Measurements from ENCODE around the gene SKIDA1. TPM values are rescaled to one million over a fixed set of nuclear protein-coding genes. Genes with fewer than 3 reads are reported as not detected.

The SKIDA1 gene
- total RNA-seq, 4 donors from 2014 or later = 0.53 to 3.0 (median 1.2) TPM

GRCh38 chr10:21511095-21511570, 14.3 kb downstream of the SKIDA1 start:
- no peaks in the 10 kb centered on the region for H3K36me3 ChIP-seq
- no peaks in the 10 kb centered on the region for H3K27me3 ChIP-seq
- no peaks in the 10 kb centered on the region for H3K9me3 ChIP-seq
- H3K4me3 ChIP-seq = peak overlapping the region; percentile 36
- TF ChIP-seq POLR2AphosphoS5 (IDR thresholded peaks at IDR 0.05) (no peak), EP300 (IDR thresholded peaks at IDR 0.05) (no peak), POLR2A (IDR thresholded peaks at IDR 0.05) (no peak)
- TF ChIP-seq, protein P1, sequence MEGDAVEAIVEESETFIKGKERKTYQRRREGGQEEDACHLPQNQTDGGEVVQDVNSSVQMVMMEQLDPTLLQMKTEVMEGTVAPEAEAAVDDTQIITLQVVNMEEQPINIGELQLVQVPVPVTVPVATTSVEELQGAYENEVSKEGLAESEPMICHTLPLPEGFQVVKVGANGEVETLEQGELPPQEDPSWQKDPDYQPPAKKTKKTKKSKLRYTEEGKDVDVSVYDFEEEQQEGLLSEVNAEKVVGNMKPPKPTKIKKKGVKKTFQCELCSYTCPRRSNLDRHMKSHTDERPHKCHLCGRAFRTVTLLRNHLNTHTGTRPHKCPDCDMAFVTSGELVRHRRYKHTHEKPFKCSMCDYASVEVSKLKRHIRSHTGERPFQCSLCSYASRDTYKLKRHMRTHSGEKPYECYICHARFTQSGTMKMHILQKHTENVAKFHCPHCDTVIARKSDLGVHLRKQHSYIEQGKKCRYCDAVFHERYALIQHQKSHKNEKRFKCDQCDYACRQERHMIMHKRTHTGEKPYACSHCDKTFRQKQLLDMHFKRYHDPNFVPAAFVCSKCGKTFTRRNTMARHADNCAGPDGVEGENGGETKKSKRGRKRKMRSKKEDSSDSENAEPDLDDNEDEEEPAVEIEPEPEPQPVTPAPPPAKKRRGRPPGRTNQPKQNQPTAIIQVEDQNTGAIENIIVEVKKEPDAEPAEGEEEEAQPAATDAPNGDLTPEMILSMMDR (IDR thresholded peaks at IDR 0.05) = no peak
- DNase-seq (ENCODE audit: low spot score in 2 of 2) = no peak
- 85% methylated on average over 2 of the region's 2 CpGs for WGBS
- H3K4me1 ChIP-seq = peaks cover 8% of the 10 kb centered on the region
- H3K27ac ChIP-seq = no peak overlapping the region

DNA sequence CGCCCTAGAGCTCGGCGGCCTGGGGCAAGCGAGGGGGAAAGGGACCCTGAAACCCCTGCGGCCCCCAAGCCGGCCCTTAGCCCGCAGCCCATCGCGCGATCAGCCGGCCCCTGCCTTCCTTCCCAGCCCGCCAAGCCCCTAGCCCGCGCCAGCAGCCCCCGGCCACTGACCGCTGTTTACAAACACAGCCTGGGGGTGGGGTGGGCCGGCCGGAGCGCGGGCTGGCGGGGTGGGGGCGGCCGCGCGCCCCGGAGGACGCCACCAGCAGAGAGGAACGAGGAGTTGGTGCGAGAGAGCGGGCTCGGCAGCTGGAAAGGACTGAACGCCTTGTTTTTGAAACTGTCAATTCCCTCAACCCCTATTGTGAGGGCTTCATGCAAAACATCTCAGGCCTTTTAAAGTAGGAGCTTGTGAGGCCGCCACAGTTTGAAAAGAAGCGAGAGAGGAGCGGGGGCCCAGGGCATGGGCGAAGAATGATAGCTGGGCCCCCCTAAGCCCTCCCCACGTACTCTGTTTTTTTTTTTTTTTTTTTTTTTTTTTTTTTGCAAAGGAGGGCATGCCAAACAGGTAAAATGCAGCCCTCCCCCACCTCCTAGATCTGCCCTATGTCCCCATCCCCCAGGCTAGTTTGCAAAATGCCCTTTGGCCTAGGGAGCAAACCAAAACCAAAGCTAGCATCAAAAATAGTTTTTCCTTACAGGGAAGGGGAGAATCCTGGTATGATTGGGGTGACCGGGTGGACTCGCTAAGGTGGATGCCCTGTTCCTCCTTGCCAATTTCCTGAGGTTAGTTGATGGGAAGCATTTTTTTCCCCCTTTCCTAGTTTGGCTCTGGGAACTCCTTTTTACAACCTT, 15.0 kb downstream of the SKIDA1 start:
- Histone ChIP-seq H3K4me1 (peaks cover 1% of the 10 kb centered on the region), H3K36me3 (no peaks in the 10 kb centered on the region), H3K27me3 (no peaks in the 10 kb centered on the region), H3K27ac (no peak overlapping the region), H3K4me3 (peak overlapping the region; percentile 36), H3K9me3 (no peaks in the 10 kb centered on the region)
- no peak for DNase-seq (ENCODE audit: low spot score in 2 of 2)
- no peak for TF ChIP-seq EP300 (IDR thresholded peaks at IDR 0.05)
- no peak for TF ChIP-seq POLR2A (IDR thresholded peaks at IDR 0.05)
- no peak for TF ChIP-seq POLR2AphosphoS5 (IDR thresholded peaks at IDR 0.05)
- TF ChIP-seq, protein P1 (IDR thresholded peaks at IDR 0.05) = no peak
- WGBS = 30% methylated on average over 34 of the region's 39 CpGs

DNA sequence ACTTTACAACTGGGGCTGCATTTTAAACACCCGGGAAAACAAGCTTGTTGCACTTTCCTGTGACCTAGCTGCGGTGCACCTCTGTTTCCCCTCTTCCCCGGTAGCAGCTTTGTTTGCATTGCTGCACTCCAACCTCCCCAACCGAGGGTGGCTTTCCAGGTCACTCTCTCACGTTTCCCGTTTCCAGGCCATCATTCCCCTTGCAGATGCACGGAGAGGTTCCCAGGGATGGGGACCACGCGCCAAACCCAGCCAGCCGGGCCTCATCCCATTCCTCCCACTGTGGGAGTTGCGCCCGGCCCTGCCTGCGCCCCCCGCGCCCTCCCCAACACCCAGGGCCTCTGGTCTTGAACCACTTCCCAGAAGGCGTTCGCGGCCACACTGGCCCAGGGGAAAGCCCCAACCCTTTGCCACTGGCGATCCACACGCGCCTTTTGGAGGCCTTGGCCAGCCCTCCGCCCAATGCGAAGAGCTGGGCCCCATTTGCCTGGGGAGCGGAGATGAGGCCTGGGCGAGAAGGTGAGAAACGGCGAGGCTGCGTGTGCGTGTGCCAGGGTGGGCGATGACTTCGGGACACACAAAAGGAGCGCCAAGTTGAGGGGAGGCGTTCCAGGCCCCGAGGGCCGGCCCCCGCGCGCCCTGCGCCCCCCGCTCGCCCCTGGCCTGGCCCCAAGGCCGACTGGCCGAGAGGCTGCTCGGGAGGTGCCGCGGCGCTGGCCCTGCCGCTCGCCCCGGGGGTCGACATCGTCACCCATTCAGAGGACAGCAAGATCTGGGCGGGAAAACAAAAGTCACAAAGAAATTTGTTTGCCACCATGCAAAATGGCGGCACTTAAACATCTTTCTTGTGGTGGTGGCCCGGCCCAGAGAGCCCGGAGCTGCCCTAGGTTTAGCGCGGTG, 15.9 kb downstream of the SKIDA1 start:
- no peak for DNase-seq (ENCODE audit: low spot score in 2 of 2)
- no peaks in the 10 kb centered on the region for H3K36me3 ChIP-seq
- no peak overlapping the region for H3K27ac ChIP-seq
- no peaks in the 10 kb centered on the region for H3K4me1 ChIP-seq
- no peak for TF ChIP-seq POLR2A (IDR thresholded peaks at IDR 0.05)
- TF ChIP-seq, protein P1 (IDR thresholded peaks at IDR 0.05) = no peak
- no peak for TF ChIP-seq EP300 (IDR thresholded peaks at IDR 0.05)
- no peak for TF ChIP-seq POLR2AphosphoS5 (IDR thresholded peaks at IDR 0.05)
- peak overlapping the region; percentile 36 for H3K4me3 ChIP-seq
- no peaks in the 10 kb centered on the region for H3K27me3 ChIP-seq
- no peaks in the 10 kb centered on the region for H3K9me3 ChIP-seq
- WGBS = 85% methylated on average over 51 of the region's 58 CpGs

- no peak overlapping the region for H3K27ac ChIP-seq
- H3K9me3 ChIP-seq = no peaks in the 10 kb centered on the region
- H3K36me3 ChIP-seq = no peaks in the 10 kb centered on the region
- no peak overlapping the region for H3K4me3 ChIP-seq
- no peak for DNase-seq (ENCODE audit: low spot score in 2 of 2)
- WGBS = 84% methylated on average over 38 of the region's 43 CpGs
- no peaks in the 10 kb centered on the region for H3K4me1 ChIP-seq
- TF ChIP-seq POLR2AphosphoS5 (IDR thresholded peaks at IDR 0.05) (no peak), POLR2A (IDR thresholded peaks at IDR 0.05) (no peak), EP300 (IDR thresholded peaks at IDR 0.05) (no peak)
- TF ChIP-seq, protein P1 (IDR thresholded peaks at IDR 0.05) = no peak
- no peaks in the 10 kb centered on the region for H3K27me3 ChIP-seq
These were observed 16.7 kb downstream of the SKIDA1 start for GRCh38 chr10:21508706-21509331.
